HG03103 (cell line): ENCODE measurements around the gene ANKFN1.

ENCODE experiments used
- ATAC-seq: cut with Tn5 transposase; IDR thresholded peaks from one replicate; pipeline ENCODE4 v1.9.1; 2021; ENCODE audit warnings: low read depth; ENCODE audit not compliant: unreplicated experiment

Gene ANKFN1

GRCh38 chr17:56144223-56144622 lies 9.1 kb upstream of the ANKFN1 start:
- ATAC-seq = no peak

GRCh38 chr17:56146534-56146933 lies 6.7 kb upstream of the ANKFN1 start:
- no peak for ATAC-seq

DNA sequence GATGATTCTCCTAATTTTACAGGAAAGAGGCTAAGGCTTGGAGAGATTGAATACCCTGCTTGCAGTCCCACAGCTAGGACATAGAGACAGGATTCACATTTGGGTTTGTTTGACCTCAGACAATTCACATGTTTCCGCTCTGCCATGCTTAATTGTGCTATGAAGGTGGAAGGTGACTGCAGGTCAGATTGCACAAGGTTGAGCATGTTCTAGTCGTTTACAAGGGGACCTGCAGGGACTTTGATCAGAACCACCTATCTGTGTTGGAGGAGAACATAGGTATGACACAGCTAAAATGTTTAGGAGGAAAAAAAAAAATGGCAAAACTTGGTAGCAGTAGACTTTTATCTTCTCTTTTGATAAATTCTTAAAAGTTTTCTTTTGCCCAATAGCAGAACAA lies 4.9 kb upstream of the ANKFN1 start:
- ATAC-seq = no peak

DNA sequence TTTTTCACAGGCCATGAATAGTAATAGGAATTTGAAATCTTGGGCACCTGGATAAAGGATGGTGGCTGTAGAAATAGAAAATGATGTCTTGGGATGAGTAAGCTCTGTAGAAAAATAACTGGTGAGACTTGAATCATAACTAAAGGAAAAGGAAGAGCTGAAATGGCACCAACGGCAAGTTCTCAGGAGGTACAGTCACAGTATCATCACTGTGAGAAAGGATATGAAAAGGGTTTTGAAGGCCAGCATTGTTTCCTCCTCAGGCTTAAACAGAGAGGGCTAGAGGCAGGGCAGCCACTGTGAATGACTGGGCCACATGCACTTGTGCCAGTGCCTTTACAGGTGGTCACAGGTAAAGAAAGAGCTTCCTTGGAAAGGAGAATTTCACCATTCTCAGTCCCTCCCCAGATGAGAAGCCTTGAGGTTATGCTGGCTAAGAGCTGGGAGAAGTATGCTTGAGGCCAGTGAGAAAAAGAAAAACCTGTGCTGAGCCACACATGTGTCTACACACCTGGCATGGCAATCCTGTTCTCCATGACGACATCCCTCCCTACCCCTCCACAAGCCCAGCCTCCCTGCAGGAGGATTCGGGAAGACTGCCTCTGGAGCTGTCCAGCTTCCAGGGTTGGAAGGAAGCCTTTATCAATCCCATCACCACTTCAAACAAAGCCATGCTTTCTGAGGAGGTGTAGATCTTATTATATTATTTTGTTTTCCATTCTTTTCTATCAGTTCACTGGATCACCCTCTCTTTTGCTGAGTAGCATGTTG lies 3.8 kb upstream of the ANKFN1 start:
- no peak for ATAC-seq

DNA sequence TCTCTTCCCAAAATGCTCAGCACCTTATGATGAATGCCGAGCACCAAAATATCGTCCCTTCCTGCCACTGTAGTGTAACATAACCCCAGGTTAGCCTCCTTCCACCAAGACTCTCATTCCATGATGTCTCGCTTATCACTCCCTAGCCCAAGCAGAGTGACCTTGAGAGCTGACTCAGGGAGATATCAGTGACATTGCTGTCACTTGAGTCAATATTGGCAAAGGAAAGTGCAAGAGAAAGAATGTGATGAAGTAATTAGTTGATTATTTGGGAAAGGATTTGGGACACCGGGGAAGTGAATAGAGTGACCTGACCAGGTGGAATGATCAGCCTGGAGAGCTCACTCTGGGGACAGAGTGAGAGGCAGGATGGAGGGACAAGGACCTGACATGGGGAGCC lies 2.6 kb upstream of the ANKFN1 start:
- no peak for ATAC-seq

DNA sequence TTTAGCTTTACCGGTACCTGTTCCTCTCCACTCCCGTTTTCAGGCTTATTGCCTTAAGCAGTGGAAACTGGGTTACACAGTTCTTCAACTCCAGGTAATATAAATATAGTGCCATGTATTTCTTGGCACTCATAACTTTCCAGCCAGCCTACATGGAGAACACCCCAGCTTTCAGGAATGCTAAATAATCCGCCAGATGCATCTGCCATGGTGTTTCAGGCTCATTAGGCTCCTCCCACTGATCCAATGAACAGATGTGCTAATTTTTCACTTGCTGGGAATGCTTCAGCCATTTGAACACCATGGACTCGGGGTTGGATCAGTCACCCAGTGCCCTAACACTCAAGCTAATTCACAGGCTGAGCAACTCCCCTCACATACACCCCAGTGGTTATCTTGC lies 4.6 kb downstream of the ANKFN1 start:
- no peak for ATAC-seq

GRCh38 chr17:56158344-56158743 lies 5.1 kb downstream of the ANKFN1 start:
- no peak for ATAC-seq

GRCh38 chr17:56158915-56159825 lies 5.9 kb downstream of the ANKFN1 start:
- ATAC-seq = no peak

DNA sequence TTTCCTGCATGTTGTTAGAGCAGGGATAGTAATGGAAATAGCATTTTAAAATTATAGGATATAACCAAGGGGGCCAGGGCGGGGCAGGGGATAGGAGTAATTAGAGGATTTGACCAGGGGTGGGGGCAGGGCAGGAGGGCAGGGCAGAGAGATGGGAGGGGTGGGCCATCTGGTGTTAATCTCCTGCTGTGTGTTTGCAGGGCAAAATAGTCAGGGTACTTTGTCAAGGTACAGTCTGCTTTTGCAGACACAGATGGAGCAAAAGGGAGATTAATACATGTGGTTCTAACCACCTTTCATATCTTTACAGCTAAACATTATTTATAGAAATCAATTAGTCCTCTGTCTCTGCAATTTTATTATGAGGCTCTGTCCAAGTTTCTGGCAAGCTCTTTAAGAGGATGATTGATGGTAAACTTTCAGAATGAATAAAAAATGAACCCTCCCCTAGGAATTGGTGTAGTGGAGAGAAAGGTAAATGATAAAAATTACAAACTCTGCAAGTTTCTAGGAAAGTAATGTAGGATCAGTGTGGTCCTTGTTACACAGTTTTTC lies 6.6 kb downstream of the ANKFN1 start:
- no peak for ATAC-seq

- no peak for ATAC-seq
These were observed 7.1 kb downstream of the ANKFN1 start for GRCh38 chr17:56160422-56160821.

GRCh38 chr17:56165072-56165641 lies 11.9 kb downstream of the ANKFN1 start:
- no peak for ATAC-seq

GRCh38 chr17:56167491-56167890 lies 14.2 kb downstream of the ANKFN1 start:
- ATAC-seq = no peak

DNA sequence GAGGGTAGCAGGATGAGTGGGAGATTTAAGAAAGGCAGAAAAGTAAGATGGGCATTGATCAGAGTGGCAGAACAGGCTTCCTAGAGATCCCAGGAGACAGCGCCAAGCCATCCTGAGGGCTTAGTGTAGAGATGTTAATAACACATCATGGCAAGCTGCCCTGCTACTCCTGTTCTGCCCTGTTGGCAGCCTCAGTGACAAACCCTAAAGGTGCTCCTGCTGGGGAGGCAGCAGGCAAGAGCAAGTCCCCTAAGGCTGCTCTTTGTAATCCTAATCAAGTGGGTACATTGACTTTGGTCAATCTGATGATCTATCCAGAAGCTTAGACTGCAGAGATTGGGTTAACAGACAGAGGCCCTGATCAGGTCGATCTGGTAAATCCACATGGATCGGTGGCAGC lies 16.3 kb downstream of the ANKFN1 start:
- no peak for ATAC-seq

DNA sequence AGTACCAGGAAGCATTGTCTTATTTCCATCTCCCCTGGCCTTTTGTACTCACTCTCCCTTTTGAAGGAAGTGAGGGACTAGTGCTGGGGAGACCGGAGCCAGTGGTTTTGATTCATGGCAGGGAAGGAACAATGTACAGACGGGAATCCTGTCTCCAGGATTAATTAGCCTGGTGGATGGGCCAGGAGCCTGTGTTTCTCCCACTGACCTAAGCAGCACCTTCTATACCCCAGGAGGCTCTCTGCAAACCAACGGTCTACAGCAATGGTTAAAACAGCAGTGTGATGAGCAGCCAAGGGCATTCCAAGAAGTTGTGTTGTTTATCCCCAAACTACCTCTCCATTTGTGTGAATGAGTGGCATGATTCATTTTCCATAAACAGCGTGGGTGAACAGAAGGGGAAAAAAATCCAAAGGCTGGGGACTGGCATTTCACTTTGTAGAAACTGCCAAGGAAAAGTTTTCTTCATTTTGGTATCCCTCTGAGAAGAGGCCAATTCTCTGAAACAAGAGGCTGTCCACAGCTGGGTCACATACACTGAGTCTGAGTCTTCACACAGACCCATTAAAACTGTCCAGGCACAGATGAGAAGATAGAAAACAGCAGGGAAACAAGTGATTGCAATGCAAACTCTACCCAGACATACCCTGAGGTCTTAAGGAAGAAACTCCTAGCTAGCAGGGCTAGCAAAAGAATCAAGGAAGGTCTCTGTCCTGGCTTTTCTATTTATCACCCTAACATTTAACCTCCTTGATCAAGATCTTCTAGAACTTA lies 18.1 kb downstream of the ANKFN1 start:
- no peak for ATAC-seq

DNA sequence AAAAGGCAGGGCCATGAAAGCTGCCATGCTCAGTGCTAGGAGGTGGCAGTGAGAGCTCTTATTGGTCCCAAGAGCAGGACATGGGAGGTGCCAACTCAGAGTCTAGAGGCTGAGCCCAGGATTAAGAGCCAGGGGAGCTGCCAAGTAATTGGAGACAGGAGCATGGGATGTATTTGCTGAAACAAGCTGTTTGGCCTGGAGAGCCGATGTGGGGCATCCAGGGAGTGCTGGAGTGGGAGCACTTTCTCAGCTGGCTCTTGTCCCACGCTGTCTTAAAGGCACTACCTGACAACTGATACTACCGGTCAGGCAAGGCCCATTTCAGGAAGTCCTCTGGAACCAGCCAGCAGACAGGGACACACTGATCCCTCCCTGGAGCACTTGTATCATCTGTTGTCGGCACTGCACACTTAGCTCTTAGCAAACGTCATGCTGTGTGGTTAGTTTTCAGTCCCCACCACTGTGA lies 19.3 kb downstream of the ANKFN1 start:
- no peak for ATAC-seq

DNA sequence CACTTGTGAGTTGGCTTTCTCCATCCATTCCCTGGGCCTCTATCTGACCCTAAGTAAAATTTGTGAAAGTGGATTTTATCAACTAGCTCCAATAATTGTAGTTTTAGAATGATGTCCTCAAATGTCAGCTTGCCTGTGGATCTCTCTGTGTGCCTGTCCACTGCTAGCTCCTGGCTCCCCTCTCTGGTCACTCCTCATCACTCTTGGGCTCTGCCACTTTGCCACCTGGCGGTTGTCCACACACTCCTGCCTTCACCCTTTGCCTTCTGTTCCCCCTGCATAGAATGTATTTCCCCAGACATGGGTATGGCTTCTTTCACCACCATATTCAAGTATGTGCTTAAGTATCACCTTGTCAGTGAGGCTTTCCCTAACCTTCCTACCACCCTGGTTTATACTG lies 19.8 kb downstream of the ANKFN1 start:
- no peak for ATAC-seq

- ATAC-seq = no peak
These were observed 20.9 kb downstream of the ANKFN1 start for GRCh38 chr17:56173958-56174835.

- no peak for ATAC-seq
These were observed 22.2 kb downstream of the ANKFN1 start for GRCh38 chr17:56175299-56175955.

- ATAC-seq = no peak
These were observed 22.8 kb downstream of the ANKFN1 start for GRCh38 chr17:56176091-56176490.
